PC-9 (cell line): Measurements from ENCODE around the gene ADGRG4. TPM values are rescaled to one million over a fixed set of nuclear protein-coding genes. Genes with fewer than 3 reads are reported as not detected.

Experiments
- BruUV-seq: library from RNA; stranded (reverse); fragments of 400-500 nt; replicated peaks from 2 replicates; lab custom pipeline; 2021; lab: Mats Ljungman, UMichigan
- CTCF ChIA-PET: fragments of 300-600 bp; sonication (Branson Sonifier 250); formaldehyde crosslinking; loops from one replicate; lab custom pipeline; 2022; ENCODE audit warnings: antibody characterized with exemption; lab: Charles Lee
- POLR2A ChIA-PET: fragments of 300-600 bp; sonication (Branson Sonifier 250); formaldehyde crosslinking; loops from one replicate; lab custom pipeline; 2022; ENCODE audit warnings: antibody characterized with exemption; ENCODE audit not compliant: unreplicated experiment; lab: Charles Lee
- DNase-seq, 2 experiments: peaks; one replicate each; pipeline versions ENCODE4 v3.0.0 to v3.0.0-alpha.2; 2015 to 2022; ENCODE audit warnings: mixed read lengths in 1 of 2
- H2AFZ ChIP-seq: fragments of 200-600 bp; sonication (generic); 2 replicates; pipeline ENCODE4 v1.8.1; 2017; ENCODE audit warnings: antibody characterized with exemption
- H3F3A ChIP-seq: fragments of 200-600 bp; sonication (generic); 2 replicates; pipeline ENCODE4 v1.8.1; 2017; ENCODE audit warnings: antibody characterized with exemption, mild to moderate bottlenecking, low read depth; ENCODE audit not compliant: insufficient read depth
- H3K27ac ChIP-seq: fragments of 200-600 bp; sonication (generic); 2 replicates; pipeline ENCODE4 v1.6.1; 2016; ENCODE audit warnings: mixed run types
- H3K27me3 ChIP-seq: fragments of 200-600 bp; sonication (generic); 2 replicates; pipeline ENCODE4 v1.6.1; 2016; ENCODE audit warnings: low read depth, mixed run types; ENCODE audit not compliant: insufficient read depth
- H3K36me3 ChIP-seq: fragments of 200-600 bp; sonication (generic); 2 replicates; pipeline ENCODE4 v1.6.1; 2016; ENCODE audit warnings: low read depth, mixed run types
- H3K4me1 ChIP-seq: fragments of 200-600 bp; sonication (generic); replicated peaks from 2 replicates; pipeline ENCODE4 v1.6.1; 2016; ENCODE audit warnings: mixed run types; ENCODE audit not compliant: insufficient read depth
- H3K4me2 ChIP-seq: fragments of 200-600 bp; sonication (generic); 2 replicates; pipeline ENCODE4 v1.6.1; 2017; ENCODE audit warnings: mixed run types
- H3K4me3 ChIP-seq: fragments of 200-600 bp; sonication (generic); 2 replicates; pipeline ENCODE4 v1.6.1; 2016; ENCODE audit warnings: mixed run types
- H3K79me2 ChIP-seq: fragments of 200-600 bp; sonication (generic); 2 replicates; pipeline ENCODE4 v1.6.1; 2017; ENCODE audit warnings: low read depth, mixed run types
- H3K9me2 ChIP-seq: fragments of 200-600 bp; sonication (generic); 2 replicates; pipeline ENCODE4 v1.8.1; 2017; ENCODE audit warnings: mild to moderate bottlenecking; ENCODE audit not compliant: insufficient read depth
- H3K9me3 ChIP-seq: fragments of 200-600 bp; sonication (generic); 2 replicates; pipeline ENCODE4 v1.8.1; 2016; ENCODE audit warnings: low read depth; ENCODE audit not compliant: insufficient read depth
- H4K20me1 ChIP-seq: fragments of 200-600 bp; sonication (generic); 2 replicates; pipeline ENCODE4 v1.8.1; 2017; ENCODE audit not compliant: insufficient read depth
- EZH2 ChIP-seq: fragments of 200-600 bp; sonication (generic); IDR thresholded peaks from 2 replicates; pipeline ENCODE4 v1.8.0; 2017; ENCODE audit warnings: antibody characterized with exemption, low read depth
- intact Hi-C: fragments of 100-400 bp; cut with micrococcal nuclease; formaldehyde crosslinking; loops from one replicate; pipeline ENCODE4 v1.10.0; 2022; ENCODE audit not compliant: unreplicated experiment
- total RNA-seq: library from RNA; stranded (reverse); gene quantifications from 2 replicates; pipeline ENCODE4 v1.2.3, GENCODE V29; 2021
- TF ChIP-seq, protein P1 (sequence below): fragments of 200-600 bp; sonication (generic); conservative IDR thresholded peaks from 2 replicates; pipeline ENCODE4 v1.6.1; 2017; ENCODE audit warnings: mixed run types, antibody characterized with exemption, mild to moderate bottlenecking, moderate library complexity

ADGRG4 gene
- total RNA-seq, 1 experiment from 2014 or later: not detected

DNA sequence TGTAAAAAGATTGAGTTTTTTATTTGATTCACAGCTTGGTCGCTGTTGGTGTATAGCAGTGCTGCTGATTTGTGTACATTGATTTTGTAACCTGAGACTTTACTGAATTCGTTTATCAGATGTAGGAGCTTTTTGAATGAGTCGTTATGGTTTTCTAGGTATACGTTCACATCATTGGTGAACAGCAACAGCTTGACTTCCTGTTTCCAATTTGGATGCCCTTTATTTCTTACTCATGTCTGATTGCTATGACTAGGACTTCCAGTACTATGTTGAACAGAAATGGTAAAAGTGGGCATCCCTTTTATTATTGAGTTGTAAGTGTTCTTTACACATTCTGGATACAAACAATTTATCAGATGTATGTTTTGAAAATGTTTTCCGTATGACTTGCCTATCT, 76.0 kb downstream of the ADGRG4 start:
- no TSS peak for BruUV-seq
- ChIA-PET POLR2A (no interaction called here), CTCF (no interaction called here)
- Histone ChIP-seq H3K27me3 (no peaks in the 10 kb centered on the region), H3K9me3 (peaks cover 12% of the 10 kb centered on the region; the same call in 1 of the 2 replicates), H3K4me3 (no peak overlapping the region), H3K4me2 (no peak overlapping the region), H3K9me2 (no peaks in the 10 kb centered on the region), H3K36me3 (no peaks in the 10 kb centered on the region), H3F3A (no peaks in the 10 kb centered on the region), H2AFZ (no peak overlapping the region), H3K27ac (no peak overlapping the region), H4K20me1 (no peaks in the 10 kb centered on the region), H3K4me1 (no peaks in the 10 kb centered on the region), H3K79me2 (no peaks in the 10 kb centered on the region)
- DNase-seq: peak in 1 of 2 experiments; percentile 40
- TF ChIP-seq, protein P1, sequence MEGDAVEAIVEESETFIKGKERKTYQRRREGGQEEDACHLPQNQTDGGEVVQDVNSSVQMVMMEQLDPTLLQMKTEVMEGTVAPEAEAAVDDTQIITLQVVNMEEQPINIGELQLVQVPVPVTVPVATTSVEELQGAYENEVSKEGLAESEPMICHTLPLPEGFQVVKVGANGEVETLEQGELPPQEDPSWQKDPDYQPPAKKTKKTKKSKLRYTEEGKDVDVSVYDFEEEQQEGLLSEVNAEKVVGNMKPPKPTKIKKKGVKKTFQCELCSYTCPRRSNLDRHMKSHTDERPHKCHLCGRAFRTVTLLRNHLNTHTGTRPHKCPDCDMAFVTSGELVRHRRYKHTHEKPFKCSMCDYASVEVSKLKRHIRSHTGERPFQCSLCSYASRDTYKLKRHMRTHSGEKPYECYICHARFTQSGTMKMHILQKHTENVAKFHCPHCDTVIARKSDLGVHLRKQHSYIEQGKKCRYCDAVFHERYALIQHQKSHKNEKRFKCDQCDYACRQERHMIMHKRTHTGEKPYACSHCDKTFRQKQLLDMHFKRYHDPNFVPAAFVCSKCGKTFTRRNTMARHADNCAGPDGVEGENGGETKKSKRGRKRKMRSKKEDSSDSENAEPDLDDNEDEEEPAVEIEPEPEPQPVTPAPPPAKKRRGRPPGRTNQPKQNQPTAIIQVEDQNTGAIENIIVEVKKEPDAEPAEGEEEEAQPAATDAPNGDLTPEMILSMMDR: no peak
- TF ChIP-seq EZH2: no peak
- intact Hi-C loops: no loop called here

DNA sequence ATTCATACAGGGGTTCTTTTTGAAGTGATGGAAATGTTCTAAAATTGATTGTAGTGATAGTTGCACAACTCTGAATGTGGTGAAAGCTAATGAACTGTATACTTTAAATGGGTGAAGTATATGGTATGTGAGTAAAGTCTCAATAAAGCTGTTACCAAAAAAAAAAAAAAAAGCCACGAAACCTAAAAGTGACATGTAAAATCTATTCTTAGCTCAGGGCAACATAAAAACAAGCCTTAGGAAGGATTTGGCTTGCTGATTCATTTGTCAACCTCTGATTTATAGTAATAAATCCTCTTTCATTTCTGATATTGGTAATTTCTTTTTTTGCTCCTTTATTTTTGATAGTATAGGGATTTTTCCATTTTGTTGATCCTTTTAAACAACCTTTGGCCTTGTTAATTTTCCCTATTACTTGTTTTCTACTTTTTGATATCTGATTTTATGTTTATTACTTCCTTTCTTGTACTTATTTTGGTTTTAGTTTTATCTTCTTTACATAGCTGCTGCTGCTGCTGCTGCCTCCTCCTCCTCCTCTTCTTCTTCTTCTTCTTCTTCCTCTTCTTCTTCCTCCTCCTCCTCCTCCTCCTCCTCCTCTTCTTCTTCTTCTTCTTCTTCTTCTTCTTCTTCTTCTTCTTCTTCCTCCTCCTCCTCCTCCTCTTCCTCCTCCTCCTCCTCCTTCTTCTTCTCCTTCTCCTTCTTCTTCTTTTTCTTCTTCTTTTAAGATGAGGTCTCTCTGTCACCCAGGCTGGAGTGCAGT, 79.4 kb downstream of the ADGRG4 start:
- no peaks in the 10 kb centered on the region for H3K27me3 ChIP-seq
- H3K9me2 ChIP-seq: no peaks in the 10 kb centered on the region
- ChIA-PET CTCF (no interaction called here), POLR2A (no interaction called here)
- no TSS peak for BruUV-seq
- no peaks in the 10 kb centered on the region for H3K36me3 ChIP-seq
- DNase-seq: no peak
- no peaks in the 10 kb centered on the region for H3F3A ChIP-seq
- H3K27ac ChIP-seq: no peak overlapping the region
- no peak overlapping the region for H2AFZ ChIP-seq
- H3K4me1 ChIP-seq: no peaks in the 10 kb centered on the region
- intact Hi-C loops: no loop called here
- peaks cover 12% of the 10 kb centered on the region; the same call in 1 of the 2 replicates for H3K9me3 ChIP-seq
- no peak overlapping the region for H3K4me3 ChIP-seq
- H4K20me1 ChIP-seq: no peaks in the 10 kb centered on the region
- H3K79me2 ChIP-seq: no peaks in the 10 kb centered on the region
- TF ChIP-seq, protein P1: no peak
- TF ChIP-seq EZH2: no peak
- no peak overlapping the region for H3K4me2 ChIP-seq

GRCh38 chrX:136386173-136386572, 85.4 kb downstream of the ADGRG4 start:
- Histone ChIP-seq H3F3A (0 out of 2 replicates have a peak, but pooled peaks cover under 1% of the 10 kb centered on the region), H3K9me3 (no peaks in the 10 kb centered on the region), H3K9me2 (no peaks in the 10 kb centered on the region; the same call in 1 of the 2 replicates), H3K79me2 (no peaks in the 10 kb centered on the region), H4K20me1 (no peaks in the 10 kb centered on the region), H2AFZ (no peak overlapping the region), H3K4me1 (peaks cover 8% of the 10 kb centered on the region), H3K4me3 (no peak overlapping the region), H3K27me3 (no peaks in the 10 kb centered on the region), H3K27ac (no peak overlapping the region), H3K4me2 (no peak overlapping the region), H3K36me3 (no peaks in the 10 kb centered on the region)
- TF ChIP-seq, protein P1: no peak
- TF ChIP-seq EZH2: no peak
- no TSS peak for BruUV-seq
- DNase-seq: no peak
- POLR2A ChIA-PET: no interaction called here
- CTCF ChIA-PET: no interaction called here
- intact Hi-C loops: no loop called here
